ENCODE data around the gene SYNDIG1L. TPM values are rescaled to one million over a fixed set of nuclear protein-coding genes. Genes with fewer than 3 reads are reported as not detected.

Gene SYNDIG1L
- total and polyA plus RNA-seq, 2 of the 8 experiments (the other 6 are each of a cell fraction or from before 2014, with no cell fraction given): 3.0 to 3.2 TPM

DNA sequence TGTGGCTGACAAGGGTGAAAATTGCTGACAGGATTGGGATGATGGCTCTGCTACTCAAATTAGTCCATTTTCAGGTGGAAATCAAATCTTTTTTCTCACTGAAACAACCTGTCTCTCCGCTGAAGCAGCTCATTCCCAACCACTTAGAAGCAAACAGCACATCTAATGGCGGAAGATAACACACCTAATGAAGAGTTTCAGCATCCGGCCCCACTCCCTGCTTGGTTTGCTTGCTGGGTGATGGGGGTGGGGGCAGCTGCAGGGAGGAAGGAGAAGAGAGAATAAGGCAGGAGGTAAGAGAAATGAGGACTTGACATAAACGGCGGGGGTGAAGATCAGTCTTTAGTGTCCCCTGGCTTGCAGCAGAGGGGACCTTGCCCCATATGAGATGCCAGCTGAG lies 4.0 kb downstream of the SYNDIG1L start:
- H3K4me2 ChIP-seq (ENCODE audit: insufficient read depth in 1 of 2, low read depth in 2 of 2, low read length in 2 of 2): no peak overlapping the region
- no peaks in the 10 kb centered on the region for H3K36me3 ChIP-seq (ENCODE audit: control insufficient read depth in 2 of 4, insufficient read depth in 4 of 4, low read length in 3 of 4)
- no peak overlapping the region for H3K9ac ChIP-seq (replicated peaks in 1 of 4; ENCODE audit: extremely low read depth in 1 of 4, low read depth in 3 of 4, low read length in 3 of 4)
- H4K91ac ChIP-seq (replicated peaks; ENCODE audit: insufficient read length, low read length): no peak overlapping the region
- FAIRE-seq (no peak), DNase-seq (ENCODE audit: low read depth in 1 of 2, low spot score in 2 of 2) (no peak)
- no peak overlapping the region for H4K8ac ChIP-seq (ENCODE audit: extremely low read depth, insufficient read depth, low read length)
- H2BK12ac ChIP-seq (ENCODE audit: low read depth, low read length): no peak overlapping the region
- no peak overlapping the region for H3K27ac ChIP-seq (ENCODE audit: low read depth, low read length)
- peaks cover 5% of the 10 kb centered on the region for H3K23me2 ChIP-seq (ENCODE audit: low read depth, low read length)
- no peak overlapping the region for H3K23ac ChIP-seq (ENCODE audit: insufficient read length)
- ChIA-PET CTCF (ENCODE audit: partially characterized antibody) (interaction anchor here (1.9 to 4.1 kb wide), 2 partner anchors 22 to 37 kb away, joined by 5 to 20 read pairs; no protein-coding TSS in a partner anchor), POLR2A (ENCODE audit: partially characterized antibody) (no interaction called here)
- no peak overlapping the region for H2AFZ ChIP-seq (ENCODE audit: low read length)
- 89% methylated on average over 5 of the region's 5 CpGs; no CpG with 5 or more reads in 1 of the 2 experiments for WGBS, 2 experiments (ENCODE audit: extremely low coverage in 1 of 2, insufficient coverage in 1 of 2, insufficient read length in 1 of 2, insufficient replicate concordance in 2 of 2, low coverage in 1 of 2, low lambda C conversion rate in 2 of 2, missing lambda C conversion rate in 1 of 2)
- H3K14ac ChIP-seq (ENCODE audit: insufficient read length): no peak overlapping the region
- no peak overlapping the region for H2BK120ac ChIP-seq (replicated peaks; ENCODE audit: low read depth, low read length)
- peaks cover 0 to 12% (median 7%) of the 10 kb centered on the region in 4 experiments; a peak in 4 of 7 replicates for H3K27me3 ChIP-seq (replicated peaks in 1 of 4; ENCODE audit: control insufficient read depth in 3 of 4, extremely low read depth in 1 of 4, insufficient read depth in 3 of 4, low read length in 3 of 4)
- H3K18ac ChIP-seq (ENCODE audit: extremely low read depth, low read length): no peak overlapping the region
- H3K79me2 ChIP-seq (ENCODE audit: control insufficient read depth in 1 of 2, insufficient read depth in 2 of 2, low read length in 2 of 2): no peaks in the 10 kb centered on the region
- H3K79me1 ChIP-seq (ENCODE audit: low read depth, low read length): no peaks in the 10 kb centered on the region
- no peak overlapping the region for H3K4me3 ChIP-seq (ENCODE audit: extremely low read depth in 1 of 4, insufficient read depth in 2 of 4, low read depth in 3 of 4, low read length in 4 of 4)
- no peaks in the 10 kb centered on the region for H3K9me3 ChIP-seq (ENCODE audit: insufficient read depth in 2 of 2, low read depth in 1 of 2, low read length in 1 of 2)
- no peak overlapping the region for H2AK5ac ChIP-seq (ENCODE audit: low read depth, low read length)
- no peak overlapping the region for H3K56ac ChIP-seq (replicated peaks; ENCODE audit: insufficient read length, low read depth, low read length)
- H2BK15ac ChIP-seq (ENCODE audit: low read length): no peak overlapping the region
- H3K4me1 ChIP-seq (replicated peaks in 1 of 4; ENCODE audit: control insufficient read depth in 3 of 4, insufficient read depth in 4 of 4, low read length in 3 of 4): peaks cover 8 to 14% (median 12%) of the 10 kb centered on the region in 4 experiments; a peak in 6 of 7 replicates
- no peak overlapping the region for H4K5ac ChIP-seq (ENCODE audit: insufficient read length, low read depth, low read length)
- no peak overlapping the region for H2BK20ac ChIP-seq (ENCODE audit: low read length)
- H4K20me1 ChIP-seq (replicated peaks in 1 of 2; ENCODE audit: control insufficient read depth in 1 of 2, insufficient read depth in 2 of 2, low read length in 2 of 2): peaks cover 0 to 2% of the 10 kb centered on the region in 2 experiments
- no peak overlapping the region for H2BK5ac ChIP-seq (ENCODE audit: low read depth, low read length)
- no peak overlapping the region for H3K4ac ChIP-seq (replicated peaks; ENCODE audit: insufficient read length, low read depth, low read length)

All from H1 (cell line).